ENCODE measurements around the gene DISC1. TPM values are rescaled to one million over a fixed set of nuclear protein-coding genes. Genes with fewer than 3 reads are reported as not detected.

Gene DISC1
- total RNA-seq, 1 experiment from 2014 or later, result 1.8 TPM

DNA sequence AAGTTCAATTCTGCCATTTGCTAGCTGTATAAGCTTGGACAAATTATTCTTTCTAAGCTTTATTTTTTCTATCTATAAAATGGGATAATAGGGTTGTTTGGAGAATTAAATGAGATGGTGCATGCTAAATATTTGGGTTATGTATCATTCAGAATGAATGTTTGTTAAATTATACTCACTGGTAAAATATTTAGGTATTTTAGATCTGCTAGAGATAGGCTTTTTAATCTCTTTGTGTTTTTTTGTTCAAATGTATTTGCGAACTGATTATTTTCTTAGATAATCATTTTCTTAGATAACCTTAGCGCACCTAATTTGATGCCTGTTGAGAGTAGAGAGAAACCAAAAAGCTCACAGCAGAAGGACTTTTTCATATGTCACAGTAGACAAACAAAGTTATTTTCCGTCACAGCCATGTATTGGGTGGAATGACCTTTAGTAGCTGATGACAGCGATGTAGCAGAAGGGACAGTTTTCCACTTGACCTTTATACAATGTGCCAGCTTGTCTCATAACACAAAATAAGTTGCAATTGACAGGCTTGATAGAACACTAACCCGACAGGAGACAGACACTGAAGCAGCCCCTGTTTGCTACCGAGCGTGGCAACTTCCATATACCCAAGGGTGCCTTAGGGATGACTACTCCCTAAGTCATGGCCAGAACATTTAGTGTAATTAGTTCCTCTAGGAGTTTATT, 93.0 kb downstream of the DISC1 start:
- Histone ChIP-seq H3K9ac (ENCODE audit: low read length) (no peak overlapping the region), H3K9me3 (ENCODE audit: control insufficient read depth in 1 of 2, insufficient read depth in 1 of 2, low read depth in 1 of 2, low read length in 2 of 2) (no peaks in the 10 kb centered on the region), H3K36me3 (ENCODE audit: control insufficient read depth in 1 of 2, insufficient read depth in 2 of 2, low read length in 2 of 2) (no peaks in the 10 kb centered on the region), H3K27ac (ENCODE audit: low read depth, low read length) (no peak overlapping the region), H3K27me3 (ENCODE audit: insufficient read depth, low read length) (no peaks in the 10 kb centered on the region; the same call in 1 of the 2 replicates), H3K79me2 (ENCODE audit: insufficient read depth, low read length) (no peaks in the 10 kb centered on the region), H3K4me1 (ENCODE audit: control insufficient read depth in 1 of 2, insufficient read depth in 2 of 2, low read length in 2 of 2) (no peaks in the 10 kb centered on the region), H2AFZ (ENCODE audit: low read depth, low read length, poor library complexity, severe bottlenecking) (no peak overlapping the region), H3K4me2 (ENCODE audit: low read length) (no peak overlapping the region), H3K9me2 (ENCODE audit: insufficient read depth) (no peaks in the 10 kb centered on the region), H4K20me1 (ENCODE audit: insufficient read depth) (no peaks in the 10 kb centered on the region), H3K4me3 (replicated peaks in 1 of 2; ENCODE audit: low read depth in 1 of 2, low read length in 2 of 2) (no peak overlapping the region)
- RAD21 ChIA-PET (ENCODE audit: low non-redundant PET in 1 of 2, low total read pairs in 2 of 2, uncharacterized antibody in 2 of 2, unreplicated experiment in 2 of 2), result no interaction called here
- intact Hi-C loops (cut with micrococcal nuclease), result loop anchor here (10.0 kb wide), 1 partner anchor 905 kb away; no protein-coding TSS in a partner anchor
- CTCF ChIA-PET, result interaction anchor here (1.0 kb wide), 1 partner anchor 37 kb away, joined by 3 read pairs; no protein-coding TSS in a partner anchor
- no peak for ATAC-seq
- no peak for TF ChIP-seq RAD21 (IDR thresholded peaks at IDR 0.05; ENCODE audit: low read depth)
- no peak for TF ChIP-seq EZH2 (IDR thresholded peaks at IDR 0.05)
- no peak for TF ChIP-seq FOSL1 (IDR thresholded peaks at IDR 0.05; ENCODE audit: low read depth)
- no peak for TF ChIP-seq SIN3A (IDR thresholded peaks at IDR 0.05; ENCODE audit: low read depth)
- TF ChIP-seq CEBPB (IDR thresholded peaks at IDR 0.05; ENCODE audit: low read depth), result no peak
- TF ChIP-seq POLR2AphosphoS5 (IDR thresholded peaks at IDR 0.05; ENCODE audit: low read depth, low read length), result no peak
- no peak for TF ChIP-seq REST (IDR thresholded peaks at IDR 0.05; ENCODE audit: low read depth)
- no peak for TF ChIP-seq ELF1 (IDR thresholded peaks at IDR 0.05; ENCODE audit: borderline replicate concordance, low read depth)
- TF ChIP-seq EGR1 (IDR thresholded peaks at IDR 0.05; ENCODE audit: low read depth), result no peak
- TF ChIP-seq SRF (IDR thresholded peaks at IDR 0.05; ENCODE audit: low read depth), result no peak
- TF ChIP-seq, protein P1, sequence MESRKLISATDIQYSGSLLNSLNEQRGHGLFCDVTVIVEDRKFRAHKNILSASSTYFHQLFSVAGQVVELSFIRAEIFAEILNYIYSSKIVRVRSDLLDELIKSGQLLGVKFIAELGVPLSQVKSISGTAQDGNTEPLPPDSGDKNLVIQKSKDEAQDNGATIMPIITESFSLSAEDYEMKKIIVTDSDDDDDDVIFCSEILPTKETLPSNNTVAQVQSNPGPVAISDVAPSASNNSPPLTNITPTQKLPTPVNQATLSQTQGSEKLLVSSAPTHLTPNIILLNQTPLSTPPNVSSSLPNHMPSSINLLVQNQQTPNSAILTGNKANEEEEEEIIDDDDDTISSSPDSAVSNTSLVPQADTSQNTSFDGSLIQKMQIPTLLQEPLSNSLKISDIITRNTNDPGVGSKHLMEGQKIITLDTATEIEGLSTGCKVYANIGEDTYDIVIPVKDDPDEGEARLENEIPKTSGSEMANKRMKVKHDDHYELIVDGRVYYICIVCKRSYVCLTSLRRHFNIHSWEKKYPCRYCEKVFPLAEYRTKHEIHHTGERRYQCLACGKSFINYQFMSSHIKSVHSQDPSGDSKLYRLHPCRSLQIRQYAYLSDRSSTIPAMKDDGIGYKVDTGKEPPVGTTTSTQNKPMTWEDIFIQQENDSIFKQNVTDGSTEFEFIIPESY (IDR thresholded peaks at IDR 0.05; ENCODE audit: extremely low read depth, insufficient replicate concordance, low read length), result no peak
- TF ChIP-seq ZFX (IDR thresholded peaks at IDR 0.05), result no peak
- TF ChIP-seq POLR2A (IDR thresholded peaks at IDR 0.05; ENCODE audit: borderline replicate concordance, extremely low read depth, insufficient read depth, insufficient read length), result no peak
- TF ChIP-seq, protein P2, sequence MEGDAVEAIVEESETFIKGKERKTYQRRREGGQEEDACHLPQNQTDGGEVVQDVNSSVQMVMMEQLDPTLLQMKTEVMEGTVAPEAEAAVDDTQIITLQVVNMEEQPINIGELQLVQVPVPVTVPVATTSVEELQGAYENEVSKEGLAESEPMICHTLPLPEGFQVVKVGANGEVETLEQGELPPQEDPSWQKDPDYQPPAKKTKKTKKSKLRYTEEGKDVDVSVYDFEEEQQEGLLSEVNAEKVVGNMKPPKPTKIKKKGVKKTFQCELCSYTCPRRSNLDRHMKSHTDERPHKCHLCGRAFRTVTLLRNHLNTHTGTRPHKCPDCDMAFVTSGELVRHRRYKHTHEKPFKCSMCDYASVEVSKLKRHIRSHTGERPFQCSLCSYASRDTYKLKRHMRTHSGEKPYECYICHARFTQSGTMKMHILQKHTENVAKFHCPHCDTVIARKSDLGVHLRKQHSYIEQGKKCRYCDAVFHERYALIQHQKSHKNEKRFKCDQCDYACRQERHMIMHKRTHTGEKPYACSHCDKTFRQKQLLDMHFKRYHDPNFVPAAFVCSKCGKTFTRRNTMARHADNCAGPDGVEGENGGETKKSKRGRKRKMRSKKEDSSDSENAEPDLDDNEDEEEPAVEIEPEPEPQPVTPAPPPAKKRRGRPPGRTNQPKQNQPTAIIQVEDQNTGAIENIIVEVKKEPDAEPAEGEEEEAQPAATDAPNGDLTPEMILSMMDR (IDR thresholded peaks at IDR 0.05 in 2 of 3, conservative IDR thresholded peaks at IDR 0.05 in 1 of 3; ENCODE audit: borderline replicate concordance in 1 of 3, insufficient read depth in 1 of 3, low read depth in 2 of 3, low read length in 2 of 3), result no peak
- BruUV-seq (replicated peaks), result no TSS peak
- POLR2A ChIA-PET, result no interaction called here
- no peak for DNase-seq (ENCODE audit: low read depth, low spot score)
